Fibroblast of lung (primary cell): ENCODE results near the gene FASTK. TPM values are rescaled to one million over a fixed set of nuclear protein-coding genes. Genes with fewer than 3 reads are reported as not detected.

Experiments
- DNase-seq, 2 donors: peaks; one replicate each; pipeline versions ENCODE4 v3.0.0 to v3.0.0-alpha.2; 2010; ENCODE audit warnings: low read depth in 2 of 2
- H2AFZ ChIP-seq: 2 replicates; pipeline ENCODE4 v1.5.1; 2012; ENCODE audit warnings: low read length, control low read depth, inconsistent platforms
- H3K27ac ChIP-seq: 2 replicates; pipeline ENCODE4 v1.5.1; 2011; ENCODE audit warnings: low read length, control low read depth; ENCODE audit not compliant: insufficient read depth
- H3K27me3 ChIP-seq: 2 replicates; pipeline ENCODE4 v1.5.1; 2011; ENCODE audit warnings: mild to moderate bottlenecking, low read length; ENCODE audit not compliant: control insufficient read depth, insufficient read depth
- H3K36me3 ChIP-seq: 2 replicates; pipeline ENCODE4 v1.5.1; 2011; ENCODE audit warnings: low read length; ENCODE audit not compliant: control insufficient read depth, insufficient read depth
- H3K4me1 ChIP-seq: 2 replicates; pipeline ENCODE4 v1.5.1; 2011; ENCODE audit warnings: low read length; ENCODE audit not compliant: control insufficient read depth, insufficient read depth; ENCODE audit errors: extremely low read depth
- H3K4me2 ChIP-seq: 2 replicates; pipeline ENCODE4 v1.5.1; 2011; ENCODE audit warnings: low read length, control low read depth; ENCODE audit not compliant: insufficient read depth; ENCODE audit errors: extremely low read depth
- H3K4me3 ChIP-seq, 4 experiments: fragments of 200-600 bp in 1 of 4; sonication (generic) in 1 of 4; replicated peaks in 1 of 4; 2 replicates each; pipeline ENCODE4 v1.5.1; 2011 to 2016; ENCODE audit warnings: low read length in 4 of 4, low read depth in 3 of 4, mild to moderate bottlenecking in 3 of 4, control low read depth in 2 of 4, inconsistent platforms in 1 of 4, mixed read lengths in 1 of 4; ENCODE audit not compliant: insufficient read depth in 1 of 4; ENCODE audit errors: control extremely low read depth in 1 of 4
- H3K79me2 ChIP-seq: 2 replicates; pipeline ENCODE4 v1.5.1; 2012; ENCODE audit warnings: mild to moderate bottlenecking, low read length, inconsistent platforms; ENCODE audit not compliant: control insufficient read depth, insufficient read depth
- H3K9ac ChIP-seq: 2 replicates; pipeline ENCODE4 v1.5.1; 2011; ENCODE audit warnings: mild to moderate bottlenecking, low read length, control low read depth; ENCODE audit not compliant: insufficient read depth
- H3K9me3 ChIP-seq: 2 replicates; pipeline ENCODE4 v1.5.1; 2012; ENCODE audit warnings: low read depth, low read length; ENCODE audit not compliant: control insufficient read depth, insufficient read depth
- H4K20me1 ChIP-seq: 2 replicates; pipeline ENCODE4 v1.5.1; 2011; ENCODE audit warnings: low read length; ENCODE audit not compliant: control insufficient read depth, insufficient read depth; ENCODE audit errors: extremely low read depth
- EZH2 ChIP-seq: IDR thresholded peaks from 2 replicates; pipeline ENCODE4 v1.5.1; 2012; ENCODE audit warnings: low read length, control low read depth, mild to moderate bottlenecking; ENCODE audit errors: missing control alignments
- polyA plus RNA-seq, 2 donors: library from polyadenylated mRNA; depleted of rRNA in 1 of 2; stranded (reverse) in 1 of 2; unstranded in 1 of 2; fragments of >200 nt; gene quantifications; 2 replicates each; pipeline ENCODE4 v1.2.1, GENCODE V29; 2011 to 2012; ENCODE audit warnings: missing spikeins in 1 of 2
- total RNA-seq: library from RNA; depleted of rRNA; stranded (reverse); fragments of >200 nt; gene quantifications from 2 replicates; pipeline ENCODE4 v1.2.1, GENCODE V29; 2014
- TF ChIP-seq, protein P1 (sequence below), 2 donors: IDR thresholded peaks in 1 of 2; conservative IDR thresholded peaks in 1 of 2; 1 replicate in 1 of 2; 2 replicates in 1 of 2; pipeline ENCODE4 v1.5.1; 2011 to 2012; ENCODE audit warnings: low read length in 2 of 2, control low read depth in 1 of 2, inconsistent platforms in 1 of 2, low read depth in 1 of 2, mild to moderate bottlenecking in 1 of 2

The FASTK gene
- total and polyA plus RNA-seq, 2 donors (not counting 1 experiment from before 2014, with no cell fraction given) = 33.8 to 69.5 TPM

DNA sequence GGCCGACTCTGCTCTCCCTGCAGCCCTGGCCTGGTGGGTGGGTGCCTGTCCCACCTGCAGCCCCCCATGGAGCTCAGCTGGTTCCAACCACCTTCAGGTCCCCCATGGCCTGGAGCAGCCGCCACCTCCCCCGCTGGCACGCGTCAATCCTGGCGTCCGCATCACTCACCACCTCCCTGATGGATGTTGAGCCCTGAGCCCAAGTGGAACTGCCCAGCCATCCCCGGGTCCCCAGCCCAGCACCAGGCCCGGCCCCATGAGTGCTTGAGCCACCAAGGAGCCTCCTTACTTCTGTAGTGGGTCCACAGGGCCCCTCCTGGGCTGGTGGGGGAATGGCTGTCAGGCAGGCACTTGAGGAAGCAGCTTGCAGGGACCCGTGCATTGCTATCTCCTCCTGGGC is 20.3 kb upstream of the FASTK start:
- H4K20me1 ChIP-seq = no peaks in the 10 kb centered on the region
- no peaks in the 10 kb centered on the region for H3K27me3 ChIP-seq
- H3K36me3 ChIP-seq = no peaks in the 10 kb centered on the region
- no peak overlapping the region for H3K27ac ChIP-seq
- no peak overlapping the region for H3K9ac ChIP-seq
- no peaks in the 10 kb centered on the region for H3K9me3 ChIP-seq
- peaks cover under 1% of the 10 kb centered on the region for H3K4me1 ChIP-seq
- no peak overlapping the region for H3K4me3 ChIP-seq
- H3K4me2 ChIP-seq = no peak overlapping the region
- DNase-seq = no peak
- no peak for TF ChIP-seq EZH2
- TF ChIP-seq, protein P1, sequence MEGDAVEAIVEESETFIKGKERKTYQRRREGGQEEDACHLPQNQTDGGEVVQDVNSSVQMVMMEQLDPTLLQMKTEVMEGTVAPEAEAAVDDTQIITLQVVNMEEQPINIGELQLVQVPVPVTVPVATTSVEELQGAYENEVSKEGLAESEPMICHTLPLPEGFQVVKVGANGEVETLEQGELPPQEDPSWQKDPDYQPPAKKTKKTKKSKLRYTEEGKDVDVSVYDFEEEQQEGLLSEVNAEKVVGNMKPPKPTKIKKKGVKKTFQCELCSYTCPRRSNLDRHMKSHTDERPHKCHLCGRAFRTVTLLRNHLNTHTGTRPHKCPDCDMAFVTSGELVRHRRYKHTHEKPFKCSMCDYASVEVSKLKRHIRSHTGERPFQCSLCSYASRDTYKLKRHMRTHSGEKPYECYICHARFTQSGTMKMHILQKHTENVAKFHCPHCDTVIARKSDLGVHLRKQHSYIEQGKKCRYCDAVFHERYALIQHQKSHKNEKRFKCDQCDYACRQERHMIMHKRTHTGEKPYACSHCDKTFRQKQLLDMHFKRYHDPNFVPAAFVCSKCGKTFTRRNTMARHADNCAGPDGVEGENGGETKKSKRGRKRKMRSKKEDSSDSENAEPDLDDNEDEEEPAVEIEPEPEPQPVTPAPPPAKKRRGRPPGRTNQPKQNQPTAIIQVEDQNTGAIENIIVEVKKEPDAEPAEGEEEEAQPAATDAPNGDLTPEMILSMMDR (conservative IDR thresholded peaks at IDR 0.05 in 1 of 2, IDR thresholded peaks at IDR 0.05 in 1 of 2; ENCODE audit: low read depth in 1 of 2, low read length in 2 of 2) = no peak
- H2AFZ ChIP-seq = no peak overlapping the region
- H3K79me2 ChIP-seq = peaks cover 38% of the 10 kb centered on the region

DNA sequence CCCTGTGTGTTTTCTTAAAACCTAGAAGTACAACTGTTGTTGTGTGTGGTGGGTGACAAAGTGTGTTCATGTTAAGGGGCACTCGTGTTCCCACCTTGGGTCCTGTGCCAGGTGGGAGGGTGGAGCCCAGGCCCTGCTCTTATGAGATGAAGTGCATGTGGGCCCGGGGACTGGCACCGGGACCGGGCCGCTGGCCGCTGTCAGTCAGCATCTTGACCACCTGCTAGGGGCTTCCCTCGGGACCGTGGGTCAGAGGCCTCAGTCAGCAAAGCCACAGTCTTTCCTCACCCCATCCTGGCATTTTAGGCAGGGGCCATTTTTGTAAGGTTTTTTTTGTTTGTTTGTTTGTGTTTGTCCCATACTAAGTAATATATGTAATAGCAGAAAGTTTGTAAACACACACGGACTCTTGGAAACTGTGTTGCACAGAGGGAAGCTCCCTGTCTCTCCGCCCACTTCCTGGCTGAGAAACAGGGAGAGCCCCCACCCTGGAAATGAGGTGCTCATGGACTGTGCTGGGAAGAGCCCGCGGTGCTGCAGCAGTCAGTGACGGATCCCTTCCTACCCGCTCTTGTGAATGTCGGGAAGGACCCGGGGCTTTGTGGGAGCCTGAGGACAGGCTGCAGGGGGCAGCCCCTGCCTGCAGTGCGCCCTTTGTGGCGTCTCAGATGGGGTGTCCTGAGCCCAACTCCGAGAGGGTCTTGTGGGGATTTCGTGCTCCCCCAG is 19.0 kb upstream of the FASTK start:
- Histone ChIP-seq H3K79me2 (peaks cover 49% of the 10 kb centered on the region), H3K9ac (no peak overlapping the region), H3K4me1 (peaks cover 3% of the 10 kb centered on the region), H3K9me3 (no peaks in the 10 kb centered on the region), H3K36me3 (no peaks in the 10 kb centered on the region), H3K4me3 (no peak overlapping the region), H4K20me1 (no peaks in the 10 kb centered on the region), H3K27ac (no peak overlapping the region), H3K27me3 (no peaks in the 10 kb centered on the region), H2AFZ (no peak overlapping the region), H3K4me2 (no peak overlapping the region)
- TF ChIP-seq, protein P1 (conservative IDR thresholded peaks at IDR 0.05 in 1 of 2, IDR thresholded peaks at IDR 0.05 in 1 of 2; ENCODE audit: low read depth in 1 of 2, low read length in 2 of 2) = no peak
- TF ChIP-seq EZH2 = no peak
- DNase-seq = no peak

DNA sequence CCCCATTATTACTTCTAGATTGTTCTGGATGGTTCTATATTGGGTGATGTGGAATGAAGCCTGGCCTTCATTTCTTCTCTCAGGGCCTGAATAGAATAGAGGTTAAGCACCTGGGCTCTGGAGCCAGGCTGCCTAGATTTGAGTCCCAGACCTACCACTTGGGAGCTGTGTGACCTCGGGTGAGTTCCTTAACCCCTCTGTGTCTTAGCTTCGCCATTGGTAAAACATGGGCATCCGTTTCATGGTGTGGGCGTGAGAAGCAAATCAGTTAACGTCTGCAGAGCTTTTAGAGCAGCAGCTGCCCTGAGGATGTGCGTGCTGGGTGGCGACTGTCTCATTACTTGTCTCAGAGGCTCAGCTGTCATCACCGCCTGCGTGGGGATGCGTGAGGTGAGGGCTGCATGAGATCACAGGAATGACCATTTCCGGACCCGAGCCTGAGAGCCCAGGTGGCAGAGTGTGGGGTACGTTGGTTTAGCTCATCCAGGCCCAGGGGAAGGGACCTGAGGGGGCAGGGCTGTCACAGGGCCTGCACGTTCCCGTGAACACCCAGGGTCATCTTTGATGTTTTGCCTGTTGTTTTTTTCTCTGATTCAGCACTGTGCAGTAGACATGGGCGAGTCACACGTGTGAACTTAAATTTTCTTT is 15.3 kb upstream of the FASTK start:
- Histone ChIP-seq H3K4me3 (no peak overlapping the region), H3K79me2 (peaks cover 75% of the 10 kb centered on the region), H3K4me2 (no peak overlapping the region), H2AFZ (no peak overlapping the region), H4K20me1 (no peaks in the 10 kb centered on the region), H3K4me1 (peaks cover 3% of the 10 kb centered on the region), H3K9ac (no peak overlapping the region), H3K27ac (no peak overlapping the region), H3K9me3 (no peaks in the 10 kb centered on the region), H3K36me3 (no peaks in the 10 kb centered on the region), H3K27me3 (no peaks in the 10 kb centered on the region)
- TF ChIP-seq, protein P1 (conservative IDR thresholded peaks at IDR 0.05 in 1 of 2, IDR thresholded peaks at IDR 0.05 in 1 of 2; ENCODE audit: low read depth in 1 of 2, low read length in 2 of 2) = no peak
- no peak for TF ChIP-seq EZH2
- DNase-seq = no peak
